Trophoblast cell (in vitro differentiated cells and primary cell): ENCODE results near the gene TM7SF2.

ENCODE experiments used
- DNase-seq, 2 donors: peaks; one replicate each; pipeline ENCODE4 v3.0.0-alpha.2; 2016
- H2AFZ ChIP-seq: 2 replicates; pipeline ENCODE4 v1.6.1; 2013; ENCODE audit warnings: low read length, moderate library complexity, mild to moderate bottlenecking; ENCODE audit not compliant: insufficient read depth, poor library complexity
- H2AK5ac ChIP-seq: 2 replicates; pipeline ENCODE4 v1.6.1; 2013; ENCODE audit warnings: mild to moderate bottlenecking, low read length
- H2BK120ac ChIP-seq: 2 replicates; pipeline ENCODE4 v1.6.1; 2013; ENCODE audit warnings: low read length, mild to moderate bottlenecking, moderate library complexity; ENCODE audit not compliant: insufficient read depth, poor library complexity
- H2BK12ac ChIP-seq: 2 replicates; pipeline ENCODE4 v1.6.1; 2013; ENCODE audit warnings: mild to moderate bottlenecking, low read length, moderate library complexity
- H2BK5ac ChIP-seq: 2 replicates; pipeline ENCODE4 v1.6.1; 2013; ENCODE audit warnings: low read length, low read depth, moderate library complexity, mild to moderate bottlenecking; ENCODE audit not compliant: poor library complexity
- H3K14ac ChIP-seq: 2 replicates; pipeline ENCODE4 v1.6.1; 2013; ENCODE audit warnings: mild to moderate bottlenecking, low read length
- H3K18ac ChIP-seq: 2 replicates; pipeline ENCODE4 v1.6.1; 2013; ENCODE audit warnings: mild to moderate bottlenecking, low read length
- H3K23ac ChIP-seq: 2 replicates; pipeline ENCODE4 v1.6.1; 2013; ENCODE audit warnings: low read length
- H3K27ac ChIP-seq: 2 replicates; pipeline ENCODE4 v1.5.1; 2013; ENCODE audit warnings: low read depth, mild to moderate bottlenecking, inconsistent platforms, low read length, moderate library complexity
- H3K27me3 ChIP-seq: 2 replicates; pipeline ENCODE4 v1.6.1; 2013; ENCODE audit warnings: inconsistent platforms, mild to moderate bottlenecking, low read length, moderate library complexity; ENCODE audit not compliant: insufficient read depth
- H3K36me3 ChIP-seq, 2 experiments: 1 replicate in 1 of 2; 2 replicates in 1 of 2; pipeline ENCODE4 v1.6.1; 2013; ENCODE audit warnings: low read length in 2 of 2, mild to moderate bottlenecking in 2 of 2, moderate library complexity in 1 of 2; ENCODE audit not compliant: insufficient read depth in 2 of 2, control insufficient read depth in 1 of 2
- H3K4ac ChIP-seq: 2 replicates; pipeline ENCODE4 v1.6.1; 2013; ENCODE audit warnings: low read depth, mild to moderate bottlenecking, low read length, moderate library complexity
- H3K4me1 ChIP-seq, 2 experiments: 1 replicate in 1 of 2; 2 replicates in 1 of 2; pipeline ENCODE4 v1.6.1; 2013; ENCODE audit warnings: low read length in 2 of 2, mild to moderate bottlenecking in 2 of 2, moderate library complexity in 1 of 2; ENCODE audit not compliant: insufficient read depth in 2 of 2, control insufficient read depth in 1 of 2
- H3K4me2 ChIP-seq: 2 replicates; pipeline ENCODE4 v1.6.1; 2013; ENCODE audit warnings: inconsistent platforms, mild to moderate bottlenecking, low read length, moderate library complexity
- H3K4me3 ChIP-seq: 2 replicates; pipeline ENCODE4 v1.5.1; 2013; ENCODE audit warnings: mild to moderate bottlenecking, low read depth, low read length, inconsistent platforms
- H3K79me1 ChIP-seq: one replicate; pipeline ENCODE4 v1.6.1; 2013; ENCODE audit warnings: low read length
- H3K79me2 ChIP-seq: 2 replicates; pipeline ENCODE4 v1.6.1; 2013; ENCODE audit warnings: low read length, mild to moderate bottlenecking; ENCODE audit not compliant: control insufficient read depth, insufficient read depth, poor library complexity
- H3K9ac ChIP-seq: 2 replicates; pipeline ENCODE4 v1.6.1; 2013; ENCODE audit warnings: mild to moderate bottlenecking, low read length
- H3K9me3 ChIP-seq: 2 replicates; pipeline ENCODE4 v1.6.1; 2013; ENCODE audit warnings: low read depth, mild to moderate bottlenecking, control low read depth, inconsistent platforms, low read length; ENCODE audit not compliant: insufficient read depth
- H4K12ac ChIP-seq: 2 replicates; pipeline ENCODE4 v1.6.1; 2013; ENCODE audit warnings: low read depth, mild to moderate bottlenecking, low read length, moderate library complexity
- H4K8ac ChIP-seq: 2 replicates; pipeline ENCODE4 v1.6.1; 2013; ENCODE audit warnings: low read depth, mild to moderate bottlenecking, low read length, moderate library complexity
- H4K91ac ChIP-seq: one replicate; pipeline ENCODE4 v1.6.1; 2013; ENCODE audit warnings: low read depth, mild to moderate bottlenecking, low read length, moderate library complexity
- WGBS: extraction: QIAGEN DNeasy Blood & Tissue Kit; methylation state at CpG from one replicate; pipeline ENCODE4 v1.1.7; 2013; ENCODE audit warnings: missing lambda C conversion rate; ENCODE audit not compliant: insufficient read length, insufficient coverage; ENCODE audit errors: extremely low coverage; 5-methylcytosine and 5-hydroxymethylcytosine counted together

The TM7SF2 gene

DNA sequence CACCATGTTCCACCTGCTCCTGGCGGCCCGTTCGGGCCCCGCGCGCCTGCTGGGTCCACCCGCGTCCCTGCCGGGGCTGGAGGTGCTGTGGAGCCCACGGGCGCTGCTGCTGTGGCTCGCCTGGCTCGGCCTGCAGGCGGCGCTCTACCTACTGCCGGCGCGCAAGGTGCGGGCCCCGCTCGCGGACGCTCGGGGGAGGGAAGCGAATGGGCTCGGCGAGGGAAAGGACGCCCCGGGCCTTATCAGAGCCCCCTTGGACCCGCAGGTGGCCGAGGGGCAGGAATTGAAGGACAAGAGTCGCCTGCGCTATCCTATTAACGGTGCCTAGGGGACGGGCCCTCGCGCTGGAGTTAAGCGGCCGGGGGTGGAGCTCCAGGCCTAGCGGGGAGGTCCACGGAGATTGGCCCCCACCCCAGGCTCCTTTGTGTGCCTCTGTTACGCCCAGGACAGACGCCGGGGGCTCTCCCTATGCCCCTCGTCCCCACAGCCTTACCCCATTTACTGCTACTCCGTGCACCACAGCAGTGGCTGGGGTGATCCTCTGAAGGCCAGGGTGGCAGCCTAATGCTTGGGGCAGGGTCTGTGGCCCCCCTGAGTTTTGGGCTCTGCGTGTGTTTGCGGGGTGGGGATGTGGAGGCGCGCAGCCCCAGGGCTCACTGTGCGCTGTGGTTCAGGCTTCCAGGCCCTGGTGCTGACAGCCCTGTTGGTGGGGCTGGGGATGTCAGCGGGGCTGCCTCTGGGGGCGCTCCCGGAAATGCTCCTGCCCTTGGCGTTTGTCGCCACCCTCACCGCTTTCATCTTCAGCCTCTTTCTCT lies 1.1 kb downstream of the TM7SF2 start:
- DNase-seq: peak in 1 of 2 donors; percentile 50
- H2BK12ac ChIP-seq: no peak overlapping the region
- peak overlapping the region; percentile 69 for H4K8ac ChIP-seq
- peak overlapping the region; percentile 30 for H3K4ac ChIP-seq
- H3K79me1 ChIP-seq: peaks cover 18% of the 10 kb centered on the region
- no peaks in the 10 kb centered on the region for H3K9me3 ChIP-seq
- H3K27ac ChIP-seq: peak overlapping the region; percentile 35
- peaks cover 17 to 20% of the 10 kb centered on the region in 2 experiments for H3K4me1 ChIP-seq
- peaks cover 35 to 44% of the 10 kb centered on the region in 2 experiments for H3K36me3 ChIP-seq
- H2AK5ac ChIP-seq: peak overlapping the region; percentile 9
- no peak overlapping the region for H2BK120ac ChIP-seq
- no peak overlapping the region for H3K23ac ChIP-seq
- H3K14ac ChIP-seq: peak overlapping the region; percentile 54
- no peaks in the 10 kb centered on the region for H3K27me3 ChIP-seq
- peak overlapping the region; percentile 40 for H4K91ac ChIP-seq
- H3K4me3 ChIP-seq: peak overlapping the region; percentile 76
- H3K18ac ChIP-seq: peak overlapping the region; percentile 24
- H3K79me2 ChIP-seq: peaks cover 19% of the 10 kb centered on the region
- peak overlapping the region; percentile 74 for H3K4me2 ChIP-seq
- H2AFZ ChIP-seq: peak overlapping the region; percentile 51
- H3K9ac ChIP-seq: peak overlapping the region; percentile 18
- peak overlapping the region; percentile 23 for H2BK5ac ChIP-seq
- peak overlapping the region; percentile 73 for H4K12ac ChIP-seq
- WGBS: no CpG with 5 or more reads among the region's 57 CpGs

DNA sequence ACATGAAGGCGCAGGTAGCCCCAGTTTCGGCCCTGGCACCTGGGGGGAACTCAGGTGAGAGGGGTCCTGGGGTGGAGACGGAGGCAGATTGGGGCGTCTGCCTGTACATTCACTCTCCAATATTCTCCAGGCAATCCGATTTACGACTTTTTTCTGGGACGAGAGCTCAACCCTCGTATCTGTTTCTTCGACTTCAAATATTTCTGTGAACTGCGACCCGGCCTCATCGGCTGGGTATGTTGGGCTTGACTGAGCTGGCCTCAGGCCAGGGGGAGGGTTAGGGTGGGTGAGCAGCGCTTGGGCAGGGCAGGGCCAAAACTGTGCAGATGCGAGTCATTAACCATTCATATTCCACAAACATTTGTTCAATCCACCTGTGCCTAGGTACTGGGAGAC lies 1.7 kb downstream of the TM7SF2 start:
- peak overlapping the region; percentile 35 for H3K27ac ChIP-seq
- no peak for DNase-seq
- H4K8ac ChIP-seq: peak overlapping the region; percentile 69
- no peak overlapping the region for H3K23ac ChIP-seq
- H2BK5ac ChIP-seq: no peak overlapping the region
- H3K18ac ChIP-seq: peak overlapping the region; percentile 24
- H3K4me1 ChIP-seq: peaks cover 17 to 20% of the 10 kb centered on the region in 2 experiments
- WGBS: no CpG with 5 or more reads among the region's 14 CpGs
- H4K91ac ChIP-seq: peak overlapping the region; percentile 40
- H3K4me2 ChIP-seq: peak overlapping the region; percentile 74
- peaks cover 18% of the 10 kb centered on the region for H3K79me1 ChIP-seq
- H2AFZ ChIP-seq: peak overlapping the region; percentile 51
- H3K27me3 ChIP-seq: no peaks in the 10 kb centered on the region
- H4K12ac ChIP-seq: no peak overlapping the region
- peaks cover 33 to 42% of the 10 kb centered on the region in 2 experiments for H3K36me3 ChIP-seq
- H3K14ac ChIP-seq: peak overlapping the region; percentile 54
- peaks cover 19% of the 10 kb centered on the region for H3K79me2 ChIP-seq
- peak overlapping the region; percentile 16 for H3K4ac ChIP-seq
- peak overlapping the region; percentile 18 for H3K9ac ChIP-seq
- H2BK12ac ChIP-seq: no peak overlapping the region
- peak overlapping the region; percentile 76 for H3K4me3 ChIP-seq
- no peak overlapping the region for H2AK5ac ChIP-seq
- H2BK120ac ChIP-seq: no peak overlapping the region
- no peaks in the 10 kb centered on the region for H3K9me3 ChIP-seq

DNA sequence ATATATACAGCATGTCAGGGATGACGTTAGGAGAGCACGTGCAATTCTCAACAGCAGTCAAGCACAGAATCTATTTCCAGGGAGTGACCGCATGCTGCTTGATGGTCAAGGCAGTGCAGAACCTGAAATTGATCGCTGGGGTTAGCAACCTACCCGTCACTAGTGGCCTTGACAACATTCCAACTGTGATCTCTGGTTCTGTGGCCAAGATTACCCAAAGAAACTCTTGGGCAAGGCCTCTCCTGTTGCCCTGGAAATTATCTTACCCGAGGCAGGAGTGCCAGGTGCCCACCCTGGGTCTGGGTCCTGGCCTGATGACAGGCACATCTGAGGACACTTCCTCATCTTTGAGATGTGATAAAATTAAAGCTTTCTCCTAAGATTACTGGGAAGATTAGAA lies 2.2 kb downstream of the TM7SF2 start:
- peaks cover 17 to 20% of the 10 kb centered on the region in 2 experiments for H3K4me1 ChIP-seq
- no peak overlapping the region for H3K14ac ChIP-seq
- H3K79me2 ChIP-seq: peaks cover 19% of the 10 kb centered on the region
- H3K36me3 ChIP-seq: peaks cover 30 to 42% of the 10 kb centered on the region in 2 experiments
- H3K9me3 ChIP-seq: no peaks in the 10 kb centered on the region
- DNase-seq: no peak
- H3K4me2 ChIP-seq: no peak overlapping the region
- no peak overlapping the region for H2BK5ac ChIP-seq
- H4K12ac ChIP-seq: no peak overlapping the region
- no peak overlapping the region for H2BK12ac ChIP-seq
- WGBS: no CpG with 5 or more reads among the region's 6 CpGs
- H3K9ac ChIP-seq: no peak overlapping the region
- H3K79me1 ChIP-seq: peaks cover 18% of the 10 kb centered on the region
- H2BK120ac ChIP-seq: no peak overlapping the region
- no peaks in the 10 kb centered on the region for H3K27me3 ChIP-seq
- H3K18ac ChIP-seq: no peak overlapping the region
- no peak overlapping the region for H3K23ac ChIP-seq
- no peak overlapping the region for H4K8ac ChIP-seq
- no peak overlapping the region for H4K91ac ChIP-seq
- H3K4ac ChIP-seq: no peak overlapping the region
- no peak overlapping the region for H2AK5ac ChIP-seq
- no peak overlapping the region for H3K4me3 ChIP-seq
- no peak overlapping the region for H2AFZ ChIP-seq
- no peak overlapping the region for H3K27ac ChIP-seq

DNA sequence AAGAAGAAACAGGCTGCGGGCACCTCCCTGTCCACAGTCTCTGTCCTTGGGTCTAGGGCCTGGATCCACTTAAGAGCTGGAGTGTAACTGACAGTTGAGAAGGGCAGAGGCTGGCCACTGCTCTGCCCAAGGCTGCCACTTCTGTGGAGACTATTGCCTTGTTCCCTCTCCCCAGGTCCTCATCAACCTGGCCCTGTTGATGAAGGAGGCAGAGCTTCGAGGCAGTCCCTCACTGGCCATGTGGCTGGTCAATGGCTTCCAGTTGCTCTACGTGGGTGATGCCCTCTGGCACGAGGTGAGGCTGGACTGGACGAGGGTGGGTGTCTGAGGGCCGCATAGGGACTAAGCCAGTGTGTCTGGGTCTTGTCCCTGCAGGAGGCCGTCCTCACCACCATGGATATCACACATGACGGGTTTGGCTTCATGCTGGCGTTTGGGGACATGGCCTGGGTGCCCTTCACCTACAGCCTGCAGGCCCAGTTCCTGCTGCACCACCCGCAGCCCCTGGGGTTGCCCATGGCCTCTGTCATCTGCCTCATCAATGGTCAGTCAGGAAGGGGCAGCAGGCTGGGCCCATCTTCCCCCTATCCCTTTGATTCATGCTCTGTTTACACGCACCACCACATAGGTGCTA lies 3.0 kb downstream of the TM7SF2 start:
- peaks cover 28 to 39% of the 10 kb centered on the region in 2 experiments for H3K36me3 ChIP-seq
- no peak overlapping the region for H4K12ac ChIP-seq
- no peaks in the 10 kb centered on the region for H3K9me3 ChIP-seq
- H3K79me2 ChIP-seq: peaks cover 19% of the 10 kb centered on the region
- no peak overlapping the region for H4K91ac ChIP-seq
- H3K27ac ChIP-seq: no peak overlapping the region
- no peak overlapping the region for H3K14ac ChIP-seq
- H3K4me2 ChIP-seq: no peak overlapping the region
- H3K4me3 ChIP-seq: no peak overlapping the region
- no peak overlapping the region for H2BK12ac ChIP-seq
- no peak overlapping the region for H3K9ac ChIP-seq
- no peak for DNase-seq
- H3K18ac ChIP-seq: no peak overlapping the region
- H3K4ac ChIP-seq: no peak overlapping the region
- no CpG with 5 or more reads among the region's 11 CpGs for WGBS
- H4K8ac ChIP-seq: no peak overlapping the region
- no peak overlapping the region for H2BK120ac ChIP-seq
- no peaks in the 10 kb centered on the region for H3K27me3 ChIP-seq
- no peak overlapping the region for H3K23ac ChIP-seq
- H3K4me1 ChIP-seq: peaks cover 17 to 20% of the 10 kb centered on the region in 2 experiments
- no peak overlapping the region for H2AFZ ChIP-seq
- no peak overlapping the region for H2AK5ac ChIP-seq
- peaks cover 18% of the 10 kb centered on the region for H3K79me1 ChIP-seq
- no peak overlapping the region for H2BK5ac ChIP-seq
